Activated naive CD4-positive, alpha-beta T cell (primary cell): Measurements from ENCODE around the gene OR2T5.
"Not testable (repeated sequence)": the region's sequence is repeated elsewhere in the genome, so short reads cannot be mapped to it uniquely, and the experiment has no call there.

Source experiments
- DNase-seq, 4 experiments: peaks; one replicate each; lab custom pipeline; 2025; lab: John Stamatoyannopoulos, UW

Gene OR2T5

GRCh38 chr1:248507773-248508172, 19.4 kb downstream of the OR2T5 start, which contains the start of gene OR2G6:
TSS of gene OR2G6 (plus strand) at chr1:248508073. CDS start at chr1:248521647, 13,574 bp downstream.
- not testable (repeated sequence) for DNase-seq

GRCh38 chr1:248510217-248510616, 21.8 kb downstream of the OR2T5 start:
- not testable (repeated sequence) for DNase-seq

DNA sequence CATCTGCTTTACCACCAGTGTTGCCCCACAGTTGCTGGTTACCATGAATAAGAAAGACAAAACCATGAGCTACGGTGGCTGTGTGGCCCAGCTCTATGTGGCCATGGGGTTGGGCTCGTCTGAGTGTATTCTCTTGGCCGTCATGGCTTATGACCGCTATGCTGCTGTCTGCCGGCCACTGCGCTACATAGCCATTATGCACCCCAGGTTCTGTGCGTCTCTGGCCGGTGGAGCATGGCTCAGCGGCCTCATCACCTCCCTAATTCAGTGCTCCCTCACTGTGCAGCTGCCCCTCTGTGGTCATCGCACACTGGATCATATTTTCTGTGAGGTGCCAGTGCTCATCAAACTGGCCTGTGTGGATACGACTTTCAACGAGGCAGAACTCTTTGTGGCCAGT, 33.5 kb downstream of the OR2T5 start:
- DNase-seq, result no peak

DNA sequence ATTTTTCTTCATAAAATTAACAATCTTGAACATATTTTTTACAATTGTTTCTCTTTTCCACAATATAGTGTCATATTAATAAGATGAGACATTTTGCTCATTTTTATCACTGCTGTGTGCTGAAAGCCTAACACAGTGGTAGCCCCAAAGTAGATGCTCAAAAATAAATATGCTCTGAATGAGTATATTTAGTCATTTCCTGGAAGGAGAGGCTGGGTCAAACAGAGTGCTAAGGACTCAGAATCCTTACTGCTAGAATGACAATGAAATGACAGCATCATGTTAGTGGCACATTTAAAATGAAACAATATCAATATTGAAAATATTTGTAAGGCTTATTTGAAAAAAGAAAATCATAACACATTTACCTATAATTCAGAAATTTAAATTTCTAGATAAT, 49.1 kb downstream of the OR2T5 start:
- not testable (repeated sequence) for DNase-seq
